ENCODE data around the gene RBFOX1. TPM values are rescaled to one million over a fixed set of nuclear protein-coding genes. Genes with fewer than 3 reads are reported as not detected.

Gene RBFOX1
- polyA plus RNA-seq, 1 of the 3 experiments (the other 2 are of a cell fraction) = not detected

DNA sequence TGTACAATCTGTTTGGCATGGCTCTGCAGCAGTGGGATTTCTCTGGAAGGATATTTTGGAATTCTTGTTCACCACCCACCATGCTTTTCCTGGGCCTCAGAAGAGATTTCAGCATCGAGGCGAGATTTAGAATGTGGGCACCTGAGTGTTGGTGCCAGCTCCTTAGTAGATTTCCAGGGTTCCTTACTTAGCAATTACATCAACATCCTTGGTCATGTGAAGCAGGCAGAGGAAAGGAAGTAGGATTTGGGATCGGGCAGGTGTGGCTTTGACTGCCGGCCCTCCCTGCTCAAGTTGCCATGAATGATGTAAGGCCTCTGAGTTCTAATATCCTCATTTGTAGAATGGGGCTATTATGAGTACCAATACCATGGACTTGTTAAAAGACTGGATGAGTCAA is 13.1 kb upstream of the RBFOX1 start:
- Histone ChIP-seq H3K27ac (ENCODE audit: low read depth in 2 of 2, low read length in 1 of 2) (no peak overlapping the region), H3K9ac (no peak overlapping the region), H3K9me2 (no peaks in the 10 kb centered on the region), H3F3A (replicated peaks; ENCODE audit: insufficient read depth) (no peaks in the 10 kb centered on the region), H3K27me3 (ENCODE audit: insufficient read depth) (no peaks in the 10 kb centered on the region), H3K4me2 (no peak overlapping the region), H3K9me3 (no peaks in the 10 kb centered on the region), H3K36me3 (replicated peaks in 1 of 2; ENCODE audit: control insufficient read depth in 1 of 2, insufficient read depth in 2 of 2, low read length in 1 of 2) (no peaks in the 10 kb centered on the region), H3K79me2 (ENCODE audit: insufficient read depth) (no peaks in the 10 kb centered on the region), H3K4me1 (ENCODE audit: control insufficient read depth in 1 of 2, insufficient read depth in 2 of 2, low read depth in 1 of 2, low read length in 1 of 2) (no peaks in the 10 kb centered on the region; a peak in 1 of 4 replicates), H3K4me3 (ENCODE audit: low read depth in 2 of 2, low read length in 1 of 2) (no peak overlapping the region), H4K20me1 (ENCODE audit: insufficient read depth) (no peaks in the 10 kb centered on the region), H2AFZ (ENCODE audit: low read depth) (no peak overlapping the region)
- no peak for DNase-seq
- no peak for TF ChIP-seq RAD21 (IDR thresholded peaks at IDR 0.05; ENCODE audit: low read length)
- TF ChIP-seq RFX5 (IDR thresholded peaks at IDR 0.05; ENCODE audit: low read length) = no peak
- WGBS (ENCODE audit: low lambda C conversion rate) = 18% methylated on average over 4 of the region's 4 CpGs
- POLR2A ChIA-PET = no interaction called here
- CTCF ChIA-PET = no interaction called here

DNA sequence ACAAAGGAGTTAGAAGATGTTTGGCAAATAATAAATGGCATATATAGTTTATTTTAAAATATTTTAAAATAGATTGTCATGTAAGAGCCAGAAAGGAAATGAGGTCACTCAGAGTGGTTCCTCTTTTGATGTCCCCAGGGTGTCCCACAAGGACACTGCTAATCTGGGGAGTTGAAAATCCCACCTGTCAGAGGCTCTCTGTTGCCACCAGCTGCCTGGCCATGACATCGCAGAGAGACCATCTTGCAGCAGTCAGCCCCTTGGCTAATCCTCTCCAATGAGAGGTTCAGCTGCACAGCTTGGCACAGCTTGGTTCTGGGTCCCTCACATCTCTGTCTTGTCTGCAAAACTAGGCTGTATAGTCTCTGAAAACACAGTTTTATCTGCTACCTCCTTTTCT is 11.0 kb upstream of the RBFOX1 start:
- no peaks in the 10 kb centered on the region for H3K36me3 ChIP-seq (replicated peaks in 1 of 2; ENCODE audit: control insufficient read depth in 1 of 2, insufficient read depth in 2 of 2, low read length in 1 of 2)
- POLR2A ChIA-PET = no interaction called here
- no peaks in the 10 kb centered on the region for H3K4me1 ChIP-seq (ENCODE audit: control insufficient read depth in 1 of 2, insufficient read depth in 2 of 2, low read depth in 1 of 2, low read length in 1 of 2)
- H3F3A ChIP-seq (replicated peaks; ENCODE audit: insufficient read depth) = no peaks in the 10 kb centered on the region
- CTCF ChIA-PET = interaction anchor here (1.3 to 1.7 kb wide), 2 partner anchors 8 to 9 kb away, joined by 3 to 6 read pairs; no protein-coding TSS in a partner anchor
- H3K9me3 ChIP-seq = no peaks in the 10 kb centered on the region
- no peaks in the 10 kb centered on the region for H3K27me3 ChIP-seq (ENCODE audit: insufficient read depth)
- DNase-seq = no peak
- no peak overlapping the region for H3K4me3 ChIP-seq (ENCODE audit: low read depth in 2 of 2, low read length in 1 of 2)
- H3K9ac ChIP-seq = no peak overlapping the region
- no peak overlapping the region for H3K4me2 ChIP-seq
- no peaks in the 10 kb centered on the region for H3K79me2 ChIP-seq (ENCODE audit: insufficient read depth)
- H3K27ac ChIP-seq (ENCODE audit: low read depth in 2 of 2, low read length in 1 of 2) = no peak overlapping the region
- WGBS (ENCODE audit: low lambda C conversion rate) = 17% methylated on average over 1 of the region's 1 CpG
- TF ChIP-seq ELF1 (IDR thresholded peaks at IDR 0.05) (no peak), GATA2 (CRISPR knock-in tag; IDR thresholded peaks at IDR 0.05) (no peak), NFIC (IDR thresholded peaks at IDR 0.05; ENCODE audit: borderline replicate concordance) (no peak), NRF1 (IDR thresholded peaks at IDR 0.05; ENCODE audit: low read depth, low read length) (no peak), POLR2AphosphoS5 (IDR thresholded peaks at IDR 0.05; ENCODE audit: low read depth, low read length) (no peak), FOXM1 (IDR thresholded peaks at IDR 0.05; ENCODE audit: low read depth) (no peak), FOXJ3 (CRISPR knock-in tag; IDR thresholded peaks at IDR 0.05) (no peak)
- TF ChIP-seq, protein P1, sequence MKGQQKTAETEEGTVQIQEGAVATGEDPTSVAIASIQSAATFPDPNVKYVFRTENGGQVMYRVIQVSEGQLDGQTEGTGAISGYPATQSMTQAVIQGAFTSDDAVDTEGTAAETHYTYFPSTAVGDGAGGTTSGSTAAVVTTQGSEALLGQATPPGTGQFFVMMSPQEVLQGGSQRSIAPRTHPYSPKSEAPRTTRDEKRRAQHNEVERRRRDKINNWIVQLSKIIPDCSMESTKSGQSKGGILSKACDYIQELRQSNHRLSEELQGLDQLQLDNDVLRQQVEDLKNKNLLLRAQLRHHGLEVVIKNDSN (IDR thresholded peaks at IDR 0.05; ENCODE audit: borderline replicate concordance, low read depth) = no peak
- H2AFZ ChIP-seq (ENCODE audit: low read depth) = no peak overlapping the region
- H4K20me1 ChIP-seq (ENCODE audit: insufficient read depth) = no peaks in the 10 kb centered on the region
- no peaks in the 10 kb centered on the region for H3K9me2 ChIP-seq

DNA sequence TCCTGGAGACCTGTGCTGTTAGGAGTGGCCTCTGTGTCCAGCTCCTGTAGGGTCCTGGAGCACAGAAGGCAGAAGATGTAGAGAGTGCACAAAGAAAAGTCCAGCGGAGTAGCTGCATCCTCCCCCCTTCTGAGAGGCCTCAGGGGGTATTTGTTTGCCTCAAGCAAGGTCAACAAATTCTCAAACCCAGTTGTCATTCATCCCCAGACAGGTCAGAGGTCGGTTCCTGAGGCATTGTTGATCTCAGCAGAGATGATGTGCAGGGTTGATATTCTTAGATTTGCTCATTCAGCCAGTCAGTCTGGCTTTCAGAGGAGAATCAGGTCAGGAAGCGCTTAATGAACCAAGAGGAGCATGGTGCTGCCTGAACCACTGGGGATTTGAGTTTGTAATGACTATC is 8.3 kb upstream of the RBFOX1 start:
- Histone ChIP-seq H3K79me2 (ENCODE audit: insufficient read depth) (no peaks in the 10 kb centered on the region), H2AFZ (ENCODE audit: low read depth) (no peak overlapping the region), H3K4me3 (ENCODE audit: low read depth in 2 of 2, low read length in 1 of 2) (no peak overlapping the region), H3K9me2 (no peaks in the 10 kb centered on the region), H3K27me3 (ENCODE audit: insufficient read depth) (no peaks in the 10 kb centered on the region), H3K4me2 (no peak overlapping the region), H3K4me1 (ENCODE audit: control insufficient read depth in 1 of 2, insufficient read depth in 2 of 2, low read depth in 1 of 2, low read length in 1 of 2) (no peaks in the 10 kb centered on the region), H3K9me3 (no peaks in the 10 kb centered on the region), H3K27ac (ENCODE audit: low read depth in 2 of 2, low read length in 1 of 2) (no peak overlapping the region), H3K9ac (no peak overlapping the region), H3F3A (replicated peaks; ENCODE audit: insufficient read depth) (no peaks in the 10 kb centered on the region), H4K20me1 (ENCODE audit: insufficient read depth) (no peaks in the 10 kb centered on the region), H3K36me3 (replicated peaks in 1 of 2; ENCODE audit: control insufficient read depth in 1 of 2, insufficient read depth in 2 of 2, low read length in 1 of 2) (no peaks in the 10 kb centered on the region)
- ChIA-PET POLR2A (no interaction called here), CTCF (no interaction called here)
- TF ChIP-seq FOXJ3 (CRISPR knock-in tag; IDR thresholded peaks at IDR 0.05) = no peak
- TF ChIP-seq EZH2phosphoT487 (IDR thresholded peaks at IDR 0.05; ENCODE audit: borderline replicate concordance, low read depth) = no peak
- no peak for TF ChIP-seq SMC3 (IDR thresholded peaks at IDR 0.05; ENCODE audit: low read depth, low read length)
- TF ChIP-seq FOXM1 (IDR thresholded peaks at IDR 0.05; ENCODE audit: low read depth) = no peak
- no peak for TF ChIP-seq RAD21 (IDR thresholded peaks at IDR 0.05; ENCODE audit: low read length)
- TF ChIP-seq, protein P2, sequence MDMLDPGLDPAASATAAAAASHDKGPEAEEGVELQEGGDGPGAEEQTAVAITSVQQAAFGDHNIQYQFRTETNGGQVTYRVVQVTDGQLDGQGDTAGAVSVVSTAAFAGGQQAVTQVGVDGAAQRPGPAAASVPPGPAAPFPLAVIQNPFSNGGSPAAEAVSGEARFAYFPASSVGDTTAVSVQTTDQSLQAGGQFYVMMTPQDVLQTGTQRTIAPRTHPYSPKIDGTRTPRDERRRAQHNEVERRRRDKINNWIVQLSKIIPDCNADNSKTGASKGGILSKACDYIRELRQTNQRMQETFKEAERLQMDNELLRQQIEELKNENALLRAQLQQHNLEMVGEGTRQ (IDR thresholded peaks at IDR 0.05; ENCODE audit: borderline replicate concordance, low read depth, low read length) = no peak
- TF ChIP-seq, protein P3, sequence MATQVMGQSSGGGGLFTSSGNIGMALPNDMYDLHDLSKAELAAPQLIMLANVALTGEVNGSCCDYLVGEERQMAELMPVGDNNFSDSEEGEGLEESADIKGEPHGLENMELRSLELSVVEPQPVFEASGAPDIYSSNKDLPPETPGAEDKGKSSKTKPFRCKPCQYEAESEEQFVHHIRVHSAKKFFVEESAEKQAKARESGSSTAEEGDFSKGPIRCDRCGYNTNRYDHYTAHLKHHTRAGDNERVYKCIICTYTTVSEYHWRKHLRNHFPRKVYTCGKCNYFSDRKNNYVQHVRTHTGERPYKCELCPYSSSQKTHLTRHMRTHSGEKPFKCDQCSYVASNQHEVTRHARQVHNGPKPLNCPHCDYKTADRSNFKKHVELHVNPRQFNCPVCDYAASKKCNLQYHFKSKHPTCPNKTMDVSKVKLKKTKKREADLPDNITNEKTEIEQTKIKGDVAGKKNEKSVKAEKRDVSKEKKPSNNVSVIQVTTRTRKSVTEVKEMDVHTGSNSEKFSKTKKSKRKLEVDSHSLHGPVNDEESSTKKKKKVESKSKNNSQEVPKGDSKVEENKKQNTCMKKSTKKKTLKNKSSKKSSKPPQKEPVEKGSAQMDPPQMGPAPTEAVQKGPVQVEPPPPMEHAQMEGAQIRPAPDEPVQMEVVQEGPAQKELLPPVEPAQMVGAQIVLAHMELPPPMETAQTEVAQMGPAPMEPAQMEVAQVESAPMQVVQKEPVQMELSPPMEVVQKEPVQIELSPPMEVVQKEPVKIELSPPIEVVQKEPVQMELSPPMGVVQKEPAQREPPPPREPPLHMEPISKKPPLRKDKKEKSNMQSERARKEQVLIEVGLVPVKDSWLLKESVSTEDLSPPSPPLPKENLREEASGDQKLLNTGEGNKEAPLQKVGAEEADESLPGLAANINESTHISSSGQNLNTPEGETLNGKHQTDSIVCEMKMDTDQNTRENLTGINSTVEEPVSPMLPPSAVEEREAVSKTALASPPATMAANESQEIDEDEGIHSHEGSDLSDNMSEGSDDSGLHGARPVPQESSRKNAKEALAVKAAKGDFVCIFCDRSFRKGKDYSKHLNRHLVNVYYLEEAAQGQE (IDR thresholded peaks at IDR 0.05; ENCODE audit: low read depth, low read length) = no peak
- TF ChIP-seq EP300 (IDR thresholded peaks at IDR 0.05; ENCODE audit: borderline replicate concordance in 1 of 2, low read depth in 1 of 2, low read length in 1 of 2) = no peak
- DNase-seq = no peak
- 12% methylated on average over 3 of the region's 3 CpGs for WGBS (ENCODE audit: low lambda C conversion rate)

Measured in SK-N-SH (cell line).